ENCODE measurements around the gene MAPK8IP3.

MAPK8IP3 gene

GRCh38 chr16:1749152-1750117 is 43.4 kb downstream of the MAPK8IP3 start:
- Histone ChIP-seq H3K4me3 (ENCODE audit: low read length) (no peak overlapping the region), H3K27ac (ENCODE audit: low read depth, low read length) (no peak overlapping the region), H3K27me3 (ENCODE audit: control insufficient read depth, insufficient read depth, low read length) (no peaks in the 10 kb centered on the region), H3K4me1 (ENCODE audit: control insufficient read depth, insufficient read depth, low read length) (no peaks in the 10 kb centered on the region), H3K9ac (ENCODE audit: low read length) (no peak overlapping the region), H3K36me3 (ENCODE audit: control insufficient read depth, insufficient read depth, low read length) (peaks cover 37% of the 10 kb centered on the region)

- H3K9ac ChIP-seq (ENCODE audit: low read length) = no peak overlapping the region
- peaks cover 38% of the 10 kb centered on the region for H3K36me3 ChIP-seq (ENCODE audit: control insufficient read depth, insufficient read depth, low read length)
- H3K4me3 ChIP-seq (ENCODE audit: low read length) = no peak overlapping the region
- no peaks in the 10 kb centered on the region for H3K27me3 ChIP-seq (ENCODE audit: control insufficient read depth, insufficient read depth, low read length)
- H3K27ac ChIP-seq (ENCODE audit: low read depth, low read length) = no peak overlapping the region
- no peaks in the 10 kb centered on the region for H3K4me1 ChIP-seq (ENCODE audit: control insufficient read depth, insufficient read depth, low read length)
Observed at GRCh38 chr16:1751946-1752345, 46.0 kb downstream of the MAPK8IP3 start.

- H3K4me3 ChIP-seq (ENCODE audit: low read length) = no peak overlapping the region
- no peak overlapping the region for H3K27ac ChIP-seq (ENCODE audit: low read depth, low read length)
- H3K36me3 ChIP-seq (ENCODE audit: control insufficient read depth, insufficient read depth, low read length) = peaks cover 36% of the 10 kb centered on the region
- no peaks in the 10 kb centered on the region for H3K27me3 ChIP-seq (ENCODE audit: control insufficient read depth, insufficient read depth, low read length)
- H3K4me1 ChIP-seq (ENCODE audit: control insufficient read depth, insufficient read depth, low read length) = no peaks in the 10 kb centered on the region
- no peak overlapping the region for H3K9ac ChIP-seq (ENCODE audit: low read length)
Observed at GRCh38 chr16:1752853-1753252, 46.9 kb downstream of the MAPK8IP3 start.

DNA sequence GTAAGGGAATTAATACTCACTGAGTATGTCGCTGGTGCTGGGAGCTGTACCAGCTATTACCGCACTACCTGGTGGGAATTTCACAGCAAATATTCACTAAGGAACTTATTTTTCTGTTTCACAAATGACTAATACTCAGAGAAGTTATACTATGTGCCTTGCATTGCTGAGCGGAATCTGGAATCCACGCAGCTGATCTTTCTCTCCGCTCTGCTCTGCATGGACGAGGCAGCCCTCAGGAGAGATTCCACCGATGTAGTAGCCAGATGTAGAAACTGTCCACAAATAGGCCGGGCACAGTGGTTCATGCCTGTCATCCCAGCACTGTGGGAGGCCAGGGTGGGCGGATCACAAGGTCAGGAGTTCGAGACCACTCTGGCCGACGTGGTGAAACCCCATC is 48.2 kb downstream of the MAPK8IP3 start:
- no peak overlapping the region for H3K9ac ChIP-seq (ENCODE audit: low read length)
- H3K27me3 ChIP-seq (ENCODE audit: control insufficient read depth, insufficient read depth, low read length) = no peaks in the 10 kb centered on the region
- H3K4me3 ChIP-seq (ENCODE audit: low read length) = no peak overlapping the region
- H3K4me1 ChIP-seq (ENCODE audit: control insufficient read depth, insufficient read depth, low read length) = no peaks in the 10 kb centered on the region
- no peak overlapping the region for H3K27ac ChIP-seq (ENCODE audit: low read depth, low read length)
- H3K36me3 ChIP-seq (ENCODE audit: control insufficient read depth, insufficient read depth, low read length) = peaks cover 23% of the 10 kb centered on the region

DNA sequence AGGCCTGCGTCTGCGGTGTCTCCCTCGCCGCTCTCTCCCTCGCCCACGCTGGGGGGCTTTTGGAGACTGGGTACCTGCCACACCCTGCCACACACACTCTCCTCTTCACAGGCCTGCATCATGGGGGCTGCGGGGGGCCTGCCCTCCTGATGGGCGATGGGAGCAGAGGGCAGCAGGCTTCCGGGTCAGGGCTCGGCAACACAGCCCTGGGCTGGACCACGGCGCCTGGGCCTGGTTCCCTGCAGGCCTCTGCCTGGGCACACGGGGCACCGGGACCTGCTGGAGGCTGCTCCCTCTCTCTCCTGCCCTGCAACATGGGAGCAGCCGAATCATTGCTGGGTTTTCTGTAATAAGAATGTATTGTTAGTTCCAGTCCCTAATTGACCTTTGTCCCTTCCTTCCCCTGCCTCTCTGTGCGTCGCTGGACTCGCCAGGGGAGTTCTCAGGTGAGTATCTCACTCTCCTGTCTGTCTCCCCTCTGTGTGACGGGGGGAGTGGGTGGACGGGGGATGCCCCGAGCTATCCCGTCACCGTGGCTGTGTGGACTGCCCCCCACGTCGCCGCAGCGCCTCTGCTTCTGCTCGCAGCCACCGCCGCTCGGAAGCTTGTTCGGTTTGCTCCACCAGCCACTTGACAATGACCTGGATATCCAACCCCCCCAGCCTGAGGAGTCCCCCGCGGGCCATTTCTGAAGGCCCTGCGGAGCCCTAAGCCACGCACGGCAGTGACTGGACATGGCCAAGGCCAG is 51.9 kb downstream of the MAPK8IP3 start:
- H3K4me3 ChIP-seq (ENCODE audit: low read length) = no peak overlapping the region
- no peak overlapping the region for H3K27ac ChIP-seq (ENCODE audit: low read depth, low read length)
- no peaks in the 10 kb centered on the region for H3K4me1 ChIP-seq (ENCODE audit: control insufficient read depth, insufficient read depth, low read length)
- peaks cover 13% of the 10 kb centered on the region for H3K36me3 ChIP-seq (ENCODE audit: control insufficient read depth, insufficient read depth, low read length)
- H3K27me3 ChIP-seq (ENCODE audit: control insufficient read depth, insufficient read depth, low read length) = no peaks in the 10 kb centered on the region
- no peak overlapping the region for H3K9ac ChIP-seq (ENCODE audit: low read length)

DNA sequence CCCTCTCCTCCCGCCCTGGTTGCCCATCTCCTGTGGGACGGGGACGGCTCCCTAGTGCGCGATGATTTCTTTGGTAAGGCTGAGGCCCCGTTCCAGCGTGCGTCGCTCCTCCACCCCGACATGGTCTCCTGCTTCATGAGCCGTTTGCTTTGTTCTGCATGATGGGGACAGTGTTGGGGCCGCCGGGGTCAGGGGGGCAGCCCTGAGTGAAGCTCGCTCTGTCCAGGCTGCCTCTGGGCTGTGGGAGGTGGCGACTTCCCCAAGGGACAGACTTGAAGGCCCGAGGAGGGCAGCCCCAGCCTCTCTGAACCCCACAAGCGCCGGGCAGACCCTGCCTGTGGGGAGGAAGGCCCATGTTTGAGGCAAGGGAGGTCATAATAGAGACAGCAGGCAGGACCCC is 52.9 kb downstream of the MAPK8IP3 start:
- H3K27ac ChIP-seq (ENCODE audit: low read depth, low read length) = no peak overlapping the region
- peaks cover 12% of the 10 kb centered on the region for H3K36me3 ChIP-seq (ENCODE audit: control insufficient read depth, insufficient read depth, low read length)

GRCh38 chr16:1759511-1759910 is 53.5 kb downstream of the MAPK8IP3 start:
- peaks cover 15% of the 10 kb centered on the region for H3K36me3 ChIP-seq (ENCODE audit: control insufficient read depth, insufficient read depth, low read length)
- H3K4me1 ChIP-seq (ENCODE audit: control insufficient read depth, insufficient read depth, low read length) = no peaks in the 10 kb centered on the region
- H3K4me3 ChIP-seq (ENCODE audit: low read length) = no peak overlapping the region
- no peak overlapping the region for H3K27ac ChIP-seq (ENCODE audit: low read depth, low read length)
- no peak overlapping the region for H3K9ac ChIP-seq (ENCODE audit: low read length)
- no peaks in the 10 kb centered on the region for H3K27me3 ChIP-seq (ENCODE audit: control insufficient read depth, insufficient read depth, low read length)

More for the DNA sequence above, 52.9 kb downstream of the MAPK8IP3 start:
- Histone ChIP-seq H3K27me3 (ENCODE audit: control insufficient read depth, insufficient read depth, low read length) (no peaks in the 10 kb centered on the region), H3K9ac (ENCODE audit: low read length) (no peak overlapping the region), H3K4me3 (ENCODE audit: low read length) (no peak overlapping the region), H3K4me1 (ENCODE audit: control insufficient read depth, insufficient read depth, low read length) (no peaks in the 10 kb centered on the region)

GRCh38 chr16:1760911-1761310 is 54.9 kb downstream of the MAPK8IP3 start:
- Histone ChIP-seq H3K36me3 (ENCODE audit: control insufficient read depth, insufficient read depth, low read length) (peaks cover 24% of the 10 kb centered on the region), H3K4me1 (ENCODE audit: control insufficient read depth, insufficient read depth, low read length) (no peaks in the 10 kb centered on the region), H3K9ac (ENCODE audit: low read length) (no peak overlapping the region), H3K27ac (ENCODE audit: low read depth, low read length) (no peak overlapping the region), H3K27me3 (ENCODE audit: control insufficient read depth, insufficient read depth, low read length) (no peaks in the 10 kb centered on the region), H3K4me3 (ENCODE audit: low read length) (no peak overlapping the region)

GRCh38 chr16:1761751-1762150 is 55.8 kb downstream of the MAPK8IP3 start:
- Histone ChIP-seq H3K36me3 (ENCODE audit: control insufficient read depth, insufficient read depth, low read length) (peaks cover 30% of the 10 kb centered on the region), H3K27ac (ENCODE audit: low read depth, low read length) (no peak overlapping the region), H3K9ac (ENCODE audit: low read length) (no peak overlapping the region), H3K4me1 (ENCODE audit: control insufficient read depth, insufficient read depth, low read length) (no peaks in the 10 kb centered on the region), H3K4me3 (ENCODE audit: low read length) (no peak overlapping the region), H3K27me3 (ENCODE audit: control insufficient read depth, insufficient read depth, low read length) (no peaks in the 10 kb centered on the region)

DNA sequence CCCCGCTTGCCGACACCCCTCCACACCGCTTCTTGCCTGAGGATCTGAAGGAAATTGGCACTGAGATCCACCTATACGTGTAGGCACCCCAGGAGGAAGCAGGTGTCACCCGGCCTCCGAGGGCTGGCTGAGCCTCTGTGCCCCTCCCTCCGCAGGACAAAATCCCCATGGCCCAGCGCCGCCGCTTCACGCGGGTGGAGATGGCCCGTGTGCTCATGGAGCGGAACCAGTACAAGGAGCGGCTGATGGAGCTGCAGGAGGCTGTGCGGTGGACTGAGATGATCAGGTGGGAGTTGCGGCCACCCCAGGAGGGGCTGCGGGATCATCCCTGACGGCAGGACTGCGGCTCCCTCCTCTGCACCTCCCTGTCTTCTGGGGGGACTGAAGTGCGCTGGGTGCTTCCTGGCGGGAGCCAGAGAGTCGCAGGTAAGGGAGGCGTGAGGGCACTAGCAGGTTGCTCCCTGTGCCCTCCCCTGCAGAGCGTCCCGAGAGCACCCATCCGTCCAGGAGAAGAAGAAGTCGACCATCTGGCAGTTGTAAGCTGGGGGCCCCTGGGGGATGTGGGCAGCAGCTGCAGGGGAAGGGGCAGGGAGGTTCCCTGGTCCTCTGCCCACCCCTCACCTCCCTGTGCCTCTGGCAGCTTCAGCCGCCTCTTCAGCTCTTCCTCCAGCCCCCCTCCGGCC is 56.3 kb downstream of the MAPK8IP3 start:
- Histone ChIP-seq H3K36me3 (ENCODE audit: control insufficient read depth, insufficient read depth, low read length) (peaks cover 36% of the 10 kb centered on the region), H3K9ac (ENCODE audit: low read length) (no peak overlapping the region), H3K27ac (ENCODE audit: low read depth, low read length) (no peak overlapping the region), H3K27me3 (ENCODE audit: control insufficient read depth, insufficient read depth, low read length) (no peaks in the 10 kb centered on the region), H3K4me3 (ENCODE audit: low read length) (no peak overlapping the region), H3K4me1 (ENCODE audit: control insufficient read depth, insufficient read depth, low read length) (no peaks in the 10 kb centered on the region)

- H3K27ac ChIP-seq (ENCODE audit: low read depth, low read length) = no peak overlapping the region
- H3K27me3 ChIP-seq (ENCODE audit: control insufficient read depth, insufficient read depth, low read length) = no peaks in the 10 kb centered on the region
- H3K9ac ChIP-seq (ENCODE audit: low read length) = no peak overlapping the region
- no peaks in the 10 kb centered on the region for H3K4me1 ChIP-seq (ENCODE audit: control insufficient read depth, insufficient read depth, low read length)
- H3K36me3 ChIP-seq (ENCODE audit: control insufficient read depth, insufficient read depth, low read length) = peaks cover 41% of the 10 kb centered on the region
- no peak overlapping the region for H3K4me3 ChIP-seq (ENCODE audit: low read length)
Observed at GRCh38 chr16:1762879-1763520, 57.0 kb downstream of the MAPK8IP3 start.

Measured in rectal smooth muscle tissue (tissue), 1 donor.